GM12872 (cell line): Measurements from ENCODE around the gene ACBD6.

Source experiments
- TF ChIP-seq, protein P1 (sequence below): IDR thresholded peaks from 3 replicates; pipeline ENCODE4 v1.5.1; 2011; ENCODE audit warnings: low read depth, mild to moderate bottlenecking, low read length, moderate library complexity; ENCODE audit not compliant: insufficient read depth

The ACBD6 gene

DNA sequence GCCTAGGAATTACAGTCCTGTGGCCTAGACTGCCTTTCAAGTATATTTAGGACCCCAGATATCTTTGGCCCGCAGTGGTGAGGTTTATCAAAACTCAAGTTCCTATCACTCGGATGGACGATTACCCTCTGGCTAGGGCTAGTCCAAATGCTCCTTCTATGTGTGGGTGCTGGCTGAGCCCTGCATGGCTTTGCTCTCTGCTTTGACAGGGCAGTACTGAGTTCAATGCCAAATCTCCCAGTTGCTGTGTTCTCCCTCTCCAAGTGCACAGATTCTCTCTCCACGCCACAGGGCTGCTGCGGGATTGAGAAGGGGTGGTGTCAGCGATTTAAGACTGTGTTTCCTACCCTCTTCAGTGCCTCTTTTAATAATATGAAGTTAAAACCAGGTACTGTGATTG lies 175.3 kb downstream of the ACBD6 start:
- TF ChIP-seq, protein P1, sequence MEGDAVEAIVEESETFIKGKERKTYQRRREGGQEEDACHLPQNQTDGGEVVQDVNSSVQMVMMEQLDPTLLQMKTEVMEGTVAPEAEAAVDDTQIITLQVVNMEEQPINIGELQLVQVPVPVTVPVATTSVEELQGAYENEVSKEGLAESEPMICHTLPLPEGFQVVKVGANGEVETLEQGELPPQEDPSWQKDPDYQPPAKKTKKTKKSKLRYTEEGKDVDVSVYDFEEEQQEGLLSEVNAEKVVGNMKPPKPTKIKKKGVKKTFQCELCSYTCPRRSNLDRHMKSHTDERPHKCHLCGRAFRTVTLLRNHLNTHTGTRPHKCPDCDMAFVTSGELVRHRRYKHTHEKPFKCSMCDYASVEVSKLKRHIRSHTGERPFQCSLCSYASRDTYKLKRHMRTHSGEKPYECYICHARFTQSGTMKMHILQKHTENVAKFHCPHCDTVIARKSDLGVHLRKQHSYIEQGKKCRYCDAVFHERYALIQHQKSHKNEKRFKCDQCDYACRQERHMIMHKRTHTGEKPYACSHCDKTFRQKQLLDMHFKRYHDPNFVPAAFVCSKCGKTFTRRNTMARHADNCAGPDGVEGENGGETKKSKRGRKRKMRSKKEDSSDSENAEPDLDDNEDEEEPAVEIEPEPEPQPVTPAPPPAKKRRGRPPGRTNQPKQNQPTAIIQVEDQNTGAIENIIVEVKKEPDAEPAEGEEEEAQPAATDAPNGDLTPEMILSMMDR = no peak

DNA sequence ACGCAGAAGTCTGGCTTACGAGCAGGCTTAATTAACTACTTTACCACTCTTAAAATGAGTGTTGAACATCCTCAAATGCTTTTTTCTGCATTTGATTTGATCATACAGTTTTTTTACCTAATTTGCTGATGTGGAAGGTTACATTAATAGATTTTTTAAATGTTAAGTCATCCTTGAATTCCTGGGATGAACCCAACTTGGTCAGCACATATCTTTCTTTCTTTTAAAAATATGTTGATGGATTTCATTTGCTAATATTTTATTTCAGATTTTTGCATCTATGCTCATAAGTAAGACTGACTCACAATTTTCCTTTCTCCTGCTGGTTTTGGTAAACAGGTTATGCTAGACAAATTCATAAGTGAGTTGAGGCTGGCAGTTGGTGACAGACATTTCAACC lies 189.5 kb downstream of the ACBD6 start:
- TF ChIP-seq, protein P1 = no peak

DNA sequence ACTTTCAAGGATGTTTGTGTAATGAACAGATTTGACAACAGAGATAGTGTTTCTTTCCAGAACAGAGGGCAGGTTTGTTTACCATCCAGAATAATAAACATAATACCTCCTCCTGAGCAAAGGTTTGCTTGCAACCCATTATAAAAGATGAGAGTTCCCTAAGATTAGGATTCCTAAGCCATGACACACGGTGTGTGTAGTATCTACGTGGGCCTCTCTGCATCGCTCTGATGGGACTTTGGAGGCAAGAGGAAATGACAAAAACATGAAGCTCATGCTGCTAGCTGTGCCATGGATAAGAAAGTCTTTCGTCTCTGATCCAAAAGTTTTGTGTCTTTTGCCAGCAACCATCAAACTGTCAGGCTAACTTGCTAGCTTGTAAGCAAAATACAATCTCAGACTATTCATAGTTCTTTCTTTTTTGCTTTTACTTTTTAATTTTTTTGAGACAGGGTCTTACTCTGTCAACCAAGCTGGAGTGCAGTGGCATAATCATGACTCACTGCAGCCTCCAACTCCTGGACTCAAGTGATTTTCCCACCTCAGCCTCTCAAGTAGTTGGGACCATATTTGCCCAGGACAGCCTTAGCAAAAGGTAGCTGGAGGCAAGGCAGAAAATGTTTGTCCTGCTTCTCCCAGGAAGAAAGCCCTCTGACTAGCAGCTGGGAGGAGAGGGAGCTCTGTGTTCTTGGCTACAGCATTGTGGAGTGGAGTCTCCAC lies 191.2 kb downstream of the ACBD6 start:
- TF ChIP-seq, protein P1 = no peak

DNA sequence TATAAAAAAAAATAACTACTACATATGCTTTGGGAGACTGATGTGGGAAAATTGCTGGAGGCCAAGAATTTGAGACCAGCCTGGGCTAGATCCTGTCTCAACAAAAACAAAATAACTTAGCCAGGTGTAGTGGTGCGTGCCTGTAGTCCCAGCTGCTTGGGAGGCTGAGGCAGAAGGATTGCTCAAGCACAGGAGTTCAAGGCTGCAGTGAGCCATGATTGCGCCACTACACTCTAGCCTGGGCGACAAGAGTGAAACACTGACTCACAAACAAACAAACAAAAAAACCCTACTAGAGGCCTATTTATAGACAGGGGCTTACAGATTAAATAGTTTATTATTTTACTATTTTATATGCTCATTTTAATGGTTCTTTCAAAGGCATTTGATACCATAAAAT lies 192.3 kb downstream of the ACBD6 start:
- TF ChIP-seq, protein P1 = no peak

DNA sequence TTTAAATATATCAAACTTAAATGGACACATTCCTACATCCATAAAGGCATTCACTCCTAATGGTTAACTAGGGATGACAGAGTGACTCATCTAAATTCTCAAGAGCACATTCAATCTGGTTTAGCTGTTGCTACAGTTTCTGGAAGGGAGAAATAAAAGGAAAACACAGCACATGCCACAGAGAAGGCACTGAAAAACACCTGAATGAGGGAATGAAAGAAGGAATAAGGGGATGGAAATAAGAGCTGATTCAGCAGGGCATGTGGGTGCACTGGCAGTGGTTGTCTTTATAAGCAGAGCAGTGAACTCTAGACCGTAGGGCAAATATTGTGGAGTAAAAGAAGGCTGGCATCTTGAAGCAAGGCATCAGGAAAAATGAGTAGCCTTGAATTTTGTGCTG lies 193.0 kb downstream of the ACBD6 start:
- TF ChIP-seq, protein P1 = no peak

DNA sequence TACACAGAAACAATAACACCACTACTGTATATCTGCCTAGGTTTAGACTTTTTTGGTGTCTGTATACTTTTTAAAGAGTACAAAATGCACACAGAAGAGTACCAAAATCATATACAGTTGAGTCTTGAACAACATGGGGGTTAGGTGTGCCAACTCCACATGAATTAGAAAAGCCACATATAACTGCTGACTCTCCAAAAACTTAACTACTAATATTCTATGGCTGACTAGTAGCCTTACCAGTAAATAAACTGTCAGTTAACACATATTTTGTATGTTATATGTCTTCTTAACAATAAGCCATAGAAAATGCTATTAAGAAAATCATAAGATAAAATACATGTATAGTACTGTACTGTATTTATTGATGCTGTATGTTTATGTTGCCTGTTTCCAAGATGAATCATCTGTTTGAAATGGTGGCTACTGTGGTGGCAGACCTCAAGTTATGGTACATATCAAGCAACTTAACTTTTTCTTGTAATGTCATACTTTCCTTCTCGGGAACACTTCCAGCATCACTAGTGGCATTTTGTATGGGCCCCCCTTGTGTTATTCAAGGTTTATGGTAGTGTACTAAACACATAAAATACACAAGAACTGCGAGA lies 201.1 kb downstream of the ACBD6 start:
- TF ChIP-seq, protein P1 = no peak

DNA sequence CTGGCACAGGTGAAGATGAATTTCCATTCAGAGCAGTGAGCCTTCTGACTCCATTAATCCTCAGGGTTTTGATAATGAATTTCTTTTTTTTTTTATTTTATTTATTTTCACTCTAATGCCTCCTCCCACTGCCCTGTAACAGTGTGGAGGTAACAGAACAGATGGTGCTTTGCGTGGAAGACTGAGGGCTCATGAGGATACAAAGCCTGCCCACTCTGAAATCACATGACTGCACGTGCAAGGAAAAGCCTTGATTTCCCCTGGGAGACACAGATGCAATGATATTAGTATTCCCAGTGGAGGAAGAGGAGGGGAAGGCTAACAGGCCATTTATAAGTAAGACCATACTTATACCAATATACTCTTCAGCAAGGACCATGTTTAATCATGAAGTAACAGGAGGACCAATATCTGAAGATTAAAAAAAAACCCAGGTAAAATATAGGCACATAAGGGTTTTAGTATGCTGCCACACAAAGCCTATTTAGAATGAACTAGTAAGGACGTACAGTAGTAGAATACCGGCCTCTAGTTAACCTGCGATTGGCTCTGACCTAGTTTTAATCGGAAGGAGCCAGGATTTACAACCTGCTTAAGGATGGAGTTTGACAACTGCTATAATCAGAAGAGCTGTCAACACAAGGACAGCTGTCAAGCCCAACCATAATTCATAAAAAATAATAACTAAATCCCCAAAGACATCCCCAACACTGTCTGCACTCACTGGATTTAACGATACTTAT lies 202.7 kb downstream of the ACBD6 start:
- TF ChIP-seq, protein P1 = no peak
